Endodermal cell (in vitro differentiated cells): ENCODE data around the gene TAOK1. TPM values are rescaled to one million over a fixed set of nuclear protein-coding genes. Genes with fewer than 3 reads are reported as not detected.

Source experiments
- DNase-seq: peaks from one replicate; pipeline ENCODE4 v3.0.0-alpha.2; 2017
- H3K27ac ChIP-seq: 2 replicates; pipeline ENCODE4 v1.5.1; 2013; ENCODE audit warnings: mild to moderate bottlenecking, low read depth, low read length, moderate library complexity
- H3K27me3 ChIP-seq: 2 replicates; pipeline ENCODE4 v1.6.1; 2013; ENCODE audit warnings: mild to moderate bottlenecking, low read length, moderate library complexity; ENCODE audit not compliant: insufficient read depth, control insufficient read depth, poor library complexity, severe bottlenecking
- H3K36me3 ChIP-seq: 2 replicates; pipeline ENCODE4 v1.7.0; 2013; ENCODE audit warnings: mild to moderate bottlenecking, low read length, moderate library complexity; ENCODE audit not compliant: control insufficient read depth, insufficient read depth
- H3K4me1 ChIP-seq: one replicate; pipeline ENCODE4 v1.7.0; 2013; ENCODE audit warnings: low read length; ENCODE audit not compliant: control insufficient read depth, insufficient read depth
- H3K4me3 ChIP-seq: 2 replicates; pipeline ENCODE4 v1.5.1; 2013; ENCODE audit warnings: mild to moderate bottlenecking, low read length, moderate library complexity
- H3K9ac ChIP-seq: 2 replicates; pipeline ENCODE4 v1.6.1; 2013; ENCODE audit warnings: mild to moderate bottlenecking, low read length, moderate library complexity; ENCODE audit not compliant: poor library complexity, severe bottlenecking; ENCODE audit errors: extremely low read depth
- H3K9me3 ChIP-seq: 2 replicates; pipeline ENCODE4 v1.6.1; 2013; ENCODE audit warnings: mild to moderate bottlenecking, low read length, moderate library complexity; ENCODE audit not compliant: control insufficient read depth
- H3K27ac Mint-ChIP-seq: 2 replicates; pipeline ENCODE4 v1.8.0; 2020; ENCODE audit warnings: mixed read lengths
- H3K27me3 Mint-ChIP-seq: 2 replicates; pipeline ENCODE4 v1.8.0; 2021; ENCODE audit warnings: mild to moderate bottlenecking, mixed read lengths; ENCODE audit not compliant: insufficient read depth
- H3K36me3 Mint-ChIP-seq: 2 replicates; pipeline ENCODE4 v1.8.0; 2020; ENCODE audit warnings: low read depth, mixed read lengths
- H3K4me1 Mint-ChIP-seq: 2 replicates; pipeline ENCODE4 v1.8.0; 2020; ENCODE audit warnings: mixed read lengths
- H3K4me3 Mint-ChIP-seq: 2 replicates; pipeline ENCODE4 v1.8.0; 2020; ENCODE audit warnings: mild to moderate bottlenecking, moderate library complexity, mixed read lengths
- H3K9me3 Mint-ChIP-seq: 2 replicates; pipeline ENCODE4 v1.8.0; 2020; ENCODE audit warnings: mild to moderate bottlenecking, mixed read lengths
- CTCF ChIP-seq: fragments of 200-600 bp; sonication (generic); conservative IDR thresholded peaks from 2 replicates; pipeline ENCODE4 v1.5.0; 2021; ENCODE audit warnings: antibody characterized with exemption, mild to moderate bottlenecking
- WGBS, 2 experiments: methylation state at CpG; one replicate each; pipeline versions ENCODE4 v1.1.5 to v1.1.7; 2013; ENCODE audit warnings: missing lambda C conversion rate in 2 of 2, mixed read lengths in 1 of 2; ENCODE audit not compliant: insufficient coverage in 1 of 2, insufficient read length in 1 of 2; 5-methylcytosine and 5-hydroxymethylcytosine counted together
- total RNA-seq, 2 donors: library from RNA; stranded (reverse); fragmentation: NEBNext Ultra II Directional in 1 of 2; extraction: Animal tissue kit (Norgen Biotek cat#: 25700) in 1 of 2; gene quantifications; 2 replicates in 1 of 2; 3 replicates in 1 of 2; pipeline ENCODE4 v1.2.1, GENCODE V29; 2021

TAOK1 gene
- total RNA-seq, 2 donors from 2014 or later: 95.9 to 102 TPM

GRCh38 chr17:29505836-29506235 is 115.7 kb downstream of the TAOK1 start:
- H3K4me3 ChIP-seq: no peak overlapping the region
- no peak for TF ChIP-seq CTCF
- H3K4me1 ChIP-seq: no peaks in the 10 kb centered on the region
- Mint-ChIP-seq H3K9me3 (no peaks in the 10 kb centered on the region), H3K4me1 (no peaks in the 10 kb centered on the region), H3K27ac (no peak overlapping the region), H3K4me3 (no peak overlapping the region), H3K27me3 (no peaks in the 10 kb centered on the region), H3K36me3 (peaks cover 74% of the 10 kb centered on the region)
- no peak for DNase-seq
- no peak overlapping the region for H3K27ac ChIP-seq
- 80 to 84% methylated on average over 4 of the region's 4 CpGs for WGBS, 2 experiments
- peaks cover 91% of the 10 kb centered on the region for H3K36me3 ChIP-seq
- H3K9me3 ChIP-seq: no peaks in the 10 kb centered on the region
- H3K27me3 ChIP-seq: no peaks in the 10 kb centered on the region
- no peak overlapping the region for H3K9ac ChIP-seq

- H3K27ac ChIP-seq: no peak overlapping the region
- H3K9ac ChIP-seq: no peak overlapping the region
- no peak overlapping the region for H3K4me3 Mint-ChIP-seq
- no peaks in the 10 kb centered on the region for H3K4me1 ChIP-seq
- TF ChIP-seq CTCF: no peak
- H3K36me3 Mint-ChIP-seq: peaks cover 61% of the 10 kb centered on the region
- H3K27ac Mint-ChIP-seq: no peak overlapping the region
- WGBS, 2 experiments: 98 to 100% methylated on average over 2 to 6 of the region's 6 CpGs
- H3K4me3 ChIP-seq: no peak overlapping the region
- H3K27me3 Mint-ChIP-seq: no peaks in the 10 kb centered on the region
- no peaks in the 10 kb centered on the region for H3K4me1 Mint-ChIP-seq
- no peaks in the 10 kb centered on the region for H3K27me3 ChIP-seq
- no peak for DNase-seq
- peaks cover 83% of the 10 kb centered on the region for H3K36me3 ChIP-seq
- no peaks in the 10 kb centered on the region for H3K9me3 ChIP-seq
- H3K9me3 Mint-ChIP-seq: no peaks in the 10 kb centered on the region
Observed at GRCh38 chr17:29510953-29511352, 120.8 kb downstream of the TAOK1 start.

- Histone ChIP-seq H3K4me1 (no peaks in the 10 kb centered on the region), H3K4me3 (no peak overlapping the region), H3K27me3 (no peaks in the 10 kb centered on the region), H3K27ac (no peak overlapping the region), H3K36me3 (peaks cover 85% of the 10 kb centered on the region), H3K9ac (no peak overlapping the region), H3K9me3 (no peaks in the 10 kb centered on the region)
- no peak overlapping the region for H3K4me3 Mint-ChIP-seq
- H3K4me1 Mint-ChIP-seq: no peaks in the 10 kb centered on the region
- no peaks in the 10 kb centered on the region for H3K27me3 Mint-ChIP-seq
- WGBS, 2 experiments: 100% methylated on average over 2 of the region's 2 CpGs; no CpG with 5 or more reads in 1 of the 2 experiments
- peaks cover 57% of the 10 kb centered on the region for H3K36me3 Mint-ChIP-seq
- H3K27ac Mint-ChIP-seq: no peak overlapping the region
- no peaks in the 10 kb centered on the region for H3K9me3 Mint-ChIP-seq
- no peak for DNase-seq
- no peak for TF ChIP-seq CTCF
Observed at GRCh38 chr17:29514792-29515191, 124.6 kb downstream of the TAOK1 start.
